Thoracic aorta (tissue), 2 donors: ENCODE results near the gene CARMIL1. TPM values are rescaled to one million over a fixed set of nuclear protein-coding genes. Genes with fewer than 3 reads are reported as not detected.
A peak's percentile ranks its signal among the peaks of the same experiment; 100 is the strongest.

Experiments used
- ATAC-seq: fragments of 150-250 bp; one replicate; pipeline ENCODE4 v1.8.0; 2017; ENCODE audit warnings: low read depth; ENCODE audit not compliant: insufficient number of reproducible peaks, low FRiP score
- DNase-seq: peaks from one replicate; pipeline ENCODE4 v3.0.0-alpha.2; 2020; ENCODE audit warnings: low spot score
- H3K27ac ChIP-seq, 2 donors: fragments of 200-600 bp; sonication (generic); 1 replicate in 1 of 2; 2 replicates in 1 of 2; pipeline ENCODE4 v1.5.1; 2016; ENCODE audit warnings: mild to moderate bottlenecking in 2 of 2, moderate library complexity in 2 of 2
- H3K27me3 ChIP-seq: fragments of 200-600 bp; sonication (generic); replicated peaks from 2 replicates; pipeline ENCODE4 v1.6.0; 2016; ENCODE audit warnings: mild to moderate bottlenecking; ENCODE audit not compliant: insufficient read depth
- H3K36me3 ChIP-seq: fragments of 200-600 bp; sonication (generic); one replicate; pipeline ENCODE4 v1.5.1; 2016
- H3K4me1 ChIP-seq, 2 donors: fragments of 200-600 bp; sonication (generic); 1 replicate in 1 of 2; 2 replicates in 1 of 2; pipeline versions ENCODE4 v1.5.1 to v1.6.0; 2016; ENCODE audit warnings: low read depth in 2 of 2, mild to moderate bottlenecking in 1 of 2; ENCODE audit not compliant: control insufficient read depth in 1 of 2
- H3K4me3 ChIP-seq: fragments of 200-600 bp; sonication (generic); 2 replicates; pipeline ENCODE4 v1.5.1; 2016; ENCODE audit warnings: mild to moderate bottlenecking
- H3K9me3 ChIP-seq: fragments of 200-600 bp; sonication (generic); 2 replicates; pipeline ENCODE4 v1.5.1; 2016
- CTCF ChIP-seq: fragments of 200-600 bp; sonication (generic); IDR thresholded peaks from one replicate; pipeline ENCODE4 v1.5.1; 2019; ENCODE audit warnings: antibody characterized with exemption
- total RNA-seq, 2 donors: library from RNA; depleted of rRNA; stranded (reverse); fragments of >200 nt; gene quantifications; one replicate each; pipeline versions ENCODE4 v1.1.0 to v1.2.3, GENCODE V29; 2016

CARMIL1 gene
- total RNA-seq, 2 donors from 2014 or later: 60.4 to 63.0 TPM

DNA sequence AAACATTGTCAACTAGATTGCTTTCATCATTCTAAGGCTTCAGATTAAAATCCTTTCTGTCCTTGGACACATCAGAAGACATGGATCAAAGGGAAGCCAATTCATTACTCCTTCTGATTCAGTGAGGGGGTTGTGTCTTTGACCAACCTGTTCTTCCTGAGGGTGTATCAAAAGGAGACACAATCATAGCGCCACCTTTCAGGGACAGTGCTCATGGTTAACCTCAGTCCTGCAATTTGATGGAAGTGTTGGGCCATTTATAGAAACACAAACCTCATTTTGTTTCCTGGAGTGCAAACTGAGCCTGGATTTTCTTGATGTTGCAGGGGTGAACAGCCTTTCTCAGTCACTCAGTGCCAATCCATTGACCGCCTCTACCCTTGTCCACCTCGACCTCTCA is 209.0 kb downstream of the CARMIL1 start:
- ATAC-seq: no peak
- H3K9me3 ChIP-seq: no peaks in the 10 kb centered on the region
- no peak overlapping the region for H3K4me3 ChIP-seq
- H3K4me1 ChIP-seq: peaks cover 8 to 10% of the 10 kb centered on the region in 2 donors
- no peak for TF ChIP-seq CTCF
- no peaks in the 10 kb centered on the region for H3K27me3 ChIP-seq
- peaks cover 16% of the 10 kb centered on the region for H3K36me3 ChIP-seq
- no peak for DNase-seq
- no peak overlapping the region for H3K27ac ChIP-seq

DNA sequence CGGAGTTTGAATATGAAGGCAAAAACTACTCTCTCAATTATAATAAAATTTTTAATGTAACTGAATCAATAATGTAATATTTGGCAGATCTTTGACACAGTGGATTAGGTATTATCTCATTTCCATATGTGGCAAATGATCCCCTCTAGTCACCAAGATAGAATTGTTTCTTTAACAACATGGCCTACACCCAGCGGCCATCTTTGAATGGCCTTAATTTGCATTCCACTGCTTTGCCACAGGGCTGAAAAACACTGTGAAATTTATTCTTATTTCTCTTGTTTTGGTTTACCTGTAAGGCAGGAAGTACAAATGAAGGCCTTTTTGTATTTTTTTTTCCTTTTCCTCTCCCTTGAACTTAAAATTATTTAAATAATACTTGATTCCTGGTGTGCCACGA is 210.2 kb downstream of the CARMIL1 start:
- TF ChIP-seq CTCF: no peak
- ATAC-seq (no peak), DNase-seq (no peak)
- Histone ChIP-seq H3K36me3 (peaks cover 10% of the 10 kb centered on the region), H3K4me1 (peaks cover 8 to 10% of the 10 kb centered on the region in 2 donors), H3K27ac (peak overlapping the region in 1 of 2 donors; percentile 16), H3K4me3 (no peak overlapping the region), H3K27me3 (no peaks in the 10 kb centered on the region), H3K9me3 (no peaks in the 10 kb centered on the region)

DNA sequence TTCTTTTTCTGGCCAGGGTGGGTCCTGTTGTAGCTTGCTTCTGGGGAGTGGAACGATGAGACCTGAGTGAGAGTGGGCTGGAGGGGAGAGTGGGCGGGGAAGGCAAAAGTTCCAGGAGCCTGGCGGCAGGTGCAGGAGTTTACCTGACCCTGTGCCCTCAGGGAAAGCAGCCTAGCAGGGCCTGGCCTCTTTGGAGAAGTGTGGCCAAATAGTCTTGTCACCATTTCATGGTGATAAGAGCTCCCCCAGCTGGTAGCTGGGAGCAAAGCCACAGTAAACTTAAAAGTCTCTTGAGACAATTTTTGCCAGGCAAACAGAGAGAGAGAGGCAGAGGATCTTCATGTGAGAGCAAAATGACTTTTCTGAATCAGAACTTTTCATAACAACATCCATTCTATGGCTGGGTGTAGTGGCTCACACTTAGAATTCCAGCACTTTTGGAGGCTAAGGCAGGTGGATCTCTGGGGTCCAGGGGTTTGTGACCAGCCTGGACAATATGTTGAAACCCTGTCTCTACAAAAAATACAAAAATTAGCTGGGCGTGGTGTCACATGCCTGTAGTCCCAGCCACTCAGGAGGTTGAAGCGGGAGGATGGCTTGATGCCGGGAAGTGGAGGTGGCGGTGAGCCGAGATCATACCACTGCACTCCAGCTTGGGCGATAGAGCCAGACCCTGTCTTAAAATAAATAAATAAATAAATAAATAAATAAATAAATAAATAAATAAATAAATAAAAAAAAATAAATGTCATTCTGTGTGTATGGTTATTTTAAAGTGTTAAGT is 211.0 kb downstream of the CARMIL1 start:
- H3K27ac ChIP-seq: peak overlapping the region in 1 of 2 donors; percentile 16
- peak; percentile 77 for TF ChIP-seq CTCF
- no peak for DNase-seq

GRCh38 chr6:25492951-25493350 is 213.8 kb downstream of the CARMIL1 start:
- Histone ChIP-seq H3K36me3 (peaks cover 10% of the 10 kb centered on the region), H3K27me3 (no peaks in the 10 kb centered on the region), H3K4me3 (no peak overlapping the region), H3K9me3 (no peaks in the 10 kb centered on the region), H3K4me1 (peaks cover 5 to 10% of the 10 kb centered on the region in 2 donors), H3K27ac (no peak overlapping the region)
- no peak for ATAC-seq
- TF ChIP-seq CTCF: no peak
- no peak for DNase-seq

More for the DNA sequence above, 211.0 kb downstream of the CARMIL1 start:
- no peaks in the 10 kb centered on the region for H3K9me3 ChIP-seq
- H3K4me1 ChIP-seq: peaks cover 8 to 10% of the 10 kb centered on the region in 2 donors
- no peak overlapping the region for H3K4me3 ChIP-seq
- H3K27me3 ChIP-seq: no peaks in the 10 kb centered on the region
- peak; percentile 42 for ATAC-seq
- peaks cover 10% of the 10 kb centered on the region for H3K36me3 ChIP-seq

- Histone ChIP-seq H3K4me1 (peaks cover 5 to 9% of the 10 kb centered on the region in 2 donors), H3K4me3 (no peak overlapping the region), H3K9me3 (no peaks in the 10 kb centered on the region), H3K36me3 (peaks cover 6% of the 10 kb centered on the region), H3K27ac (no peak overlapping the region), H3K27me3 (no peaks in the 10 kb centered on the region)
- DNase-seq: no peak
- no peak for ATAC-seq
- no peak for TF ChIP-seq CTCF
These were observed 215.3 kb downstream of the CARMIL1 start for GRCh38 chr6:25494469-25494868.
